ENCODE measurements around the gene EDN2.

The EDN2 gene

GRCh38 chr1:41517062-41517438, 32.6 kb upstream of the EDN2 start:
- no peak for DNase-seq (ENCODE audit: low spot score)

GRCh38 chr1:41516168-41517061, 31.9 kb upstream of the EDN2 start:
- peak; percentile 78 for DNase-seq (ENCODE audit: low spot score)

- DNase-seq (ENCODE audit: low spot score), result no peak
Measured at GRCh38 chr1:41515778-41516167, 31.3 kb upstream of the EDN2 start.

GRCh38 chr1:41515131-41515678, 30.7 kb upstream of the EDN2 start:
- DNase-seq (ENCODE audit: low spot score), result no peak

GRCh38 chr1:41514381-41514780, 29.9 kb upstream of the EDN2 start:
- no peak for DNase-seq (ENCODE audit: low spot score)

GRCh38 chr1:41513383-41513735, 28.9 kb upstream of the EDN2 start:
- DNase-seq (ENCODE audit: low spot score), result no peak

GRCh38 chr1:41512701-41513382, 28.4 kb upstream of the EDN2 start:
- no peak for DNase-seq (ENCODE audit: low spot score)

GRCh38 chr1:41511239-41511540, 26.7 kb upstream of the EDN2 start:
- no peak for DNase-seq (ENCODE audit: low spot score)

GRCh38 chr1:41510531-41511238, 26.2 kb upstream of the EDN2 start:
- DNase-seq (ENCODE audit: low spot score), result no peak

GRCh38 chr1:41509270-41509671, 24.8 kb upstream of the EDN2 start:
- DNase-seq (ENCODE audit: low spot score), result no peak

GRCh38 chr1:41508290-41508689, 23.8 kb upstream of the EDN2 start:
- DNase-seq (ENCODE audit: low spot score), result no peak

GRCh38 chr1:41507836-41508235, 23.4 kb upstream of the EDN2 start:
- no peak for DNase-seq (ENCODE audit: low spot score)

- DNase-seq (ENCODE audit: low spot score), result no peak
Measured at GRCh38 chr1:41507110-41507720, 22.7 kb upstream of the EDN2 start.

- DNase-seq (ENCODE audit: low spot score), result no peak
Measured at GRCh38 chr1:41504114-41505035, 19.9 kb upstream of the EDN2 start.

- DNase-seq (ENCODE audit: low spot score), result peak; percentile 70
Measured at GRCh38 chr1:41503538-41504113, 19.1 kb upstream of the EDN2 start.

GRCh38 chr1:41502912-41503311, 18.4 kb upstream of the EDN2 start:
- DNase-seq (ENCODE audit: low spot score), result no peak

GRCh38 chr1:41501581-41501980, 17.1 kb upstream of the EDN2 start:
- no peak for DNase-seq (ENCODE audit: low spot score)

- DNase-seq (ENCODE audit: low spot score), result no peak
Measured at GRCh38 chr1:41500781-41501518, 16.5 kb upstream of the EDN2 start.

GRCh38 chr1:41500378-41500777, 15.9 kb upstream of the EDN2 start:
- no peak for DNase-seq (ENCODE audit: low spot score)

GRCh38 chr1:41499591-41499990, 15.1 kb upstream of the EDN2 start:
- no peak for DNase-seq (ENCODE audit: low spot score)
